Ishikawa (cell line): ENCODE data around the gene NPTX1.

Source experiments
- CREB1 ChIP-seq: IDR thresholded peaks from 2 replicates; pipeline ENCODE4 v1.6.1; 2012; ENCODE audit warnings: low read depth
- EP300 ChIP-seq: IDR thresholded peaks from 2 replicates; pipeline ENCODE4 v1.6.1; 2012; ENCODE audit warnings: borderline replicate concordance
- FOXM1 ChIP-seq: IDR thresholded peaks from 2 replicates; pipeline ENCODE4 v1.6.1; 2012; ENCODE audit warnings: low read depth, borderline replicate concordance
- TF ChIP-seq, protein P1 (sequence below): IDR thresholded peaks from 2 replicates; pipeline ENCODE4 v1.6.1; 2012; ENCODE audit warnings: low read depth, mild to moderate bottlenecking

DNA sequence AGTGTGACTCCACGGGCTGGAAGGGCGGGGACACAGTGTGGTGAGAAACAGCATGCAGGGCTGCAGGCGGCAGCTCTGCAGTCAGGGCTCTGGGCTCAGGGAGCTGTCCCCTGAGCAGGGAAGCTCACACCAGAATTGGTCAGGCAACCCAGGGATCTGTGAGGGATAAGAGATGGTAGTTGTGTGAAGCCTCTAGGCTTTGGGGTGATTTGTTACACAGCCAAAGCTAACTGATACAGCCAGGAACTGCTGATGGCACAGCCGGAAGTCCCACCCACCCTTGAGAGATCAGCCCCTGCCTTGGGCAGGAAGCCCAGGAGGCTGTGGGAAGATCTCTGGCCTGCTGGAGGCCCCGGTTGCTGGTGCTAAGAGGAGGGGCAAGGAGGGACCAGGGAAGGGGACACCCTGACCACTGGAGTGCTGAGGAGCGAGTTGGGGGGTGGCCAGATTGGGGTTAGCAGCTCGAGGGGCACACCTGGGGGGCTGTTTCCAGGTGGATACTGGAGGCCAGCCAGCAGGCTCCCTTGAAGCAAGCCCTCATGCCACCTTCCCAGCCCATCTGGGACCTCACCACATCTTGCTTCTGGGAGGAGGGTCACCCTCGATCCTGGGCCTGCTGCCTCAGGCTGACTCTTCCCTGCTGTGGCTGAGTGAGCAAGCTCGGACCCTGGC, 25.2 kb downstream of the NPTX1 start:
- TF ChIP-seq FOXM1 (no peak), EP300 (no peak), CREB1 (no peak)
- TF ChIP-seq, protein P1, sequence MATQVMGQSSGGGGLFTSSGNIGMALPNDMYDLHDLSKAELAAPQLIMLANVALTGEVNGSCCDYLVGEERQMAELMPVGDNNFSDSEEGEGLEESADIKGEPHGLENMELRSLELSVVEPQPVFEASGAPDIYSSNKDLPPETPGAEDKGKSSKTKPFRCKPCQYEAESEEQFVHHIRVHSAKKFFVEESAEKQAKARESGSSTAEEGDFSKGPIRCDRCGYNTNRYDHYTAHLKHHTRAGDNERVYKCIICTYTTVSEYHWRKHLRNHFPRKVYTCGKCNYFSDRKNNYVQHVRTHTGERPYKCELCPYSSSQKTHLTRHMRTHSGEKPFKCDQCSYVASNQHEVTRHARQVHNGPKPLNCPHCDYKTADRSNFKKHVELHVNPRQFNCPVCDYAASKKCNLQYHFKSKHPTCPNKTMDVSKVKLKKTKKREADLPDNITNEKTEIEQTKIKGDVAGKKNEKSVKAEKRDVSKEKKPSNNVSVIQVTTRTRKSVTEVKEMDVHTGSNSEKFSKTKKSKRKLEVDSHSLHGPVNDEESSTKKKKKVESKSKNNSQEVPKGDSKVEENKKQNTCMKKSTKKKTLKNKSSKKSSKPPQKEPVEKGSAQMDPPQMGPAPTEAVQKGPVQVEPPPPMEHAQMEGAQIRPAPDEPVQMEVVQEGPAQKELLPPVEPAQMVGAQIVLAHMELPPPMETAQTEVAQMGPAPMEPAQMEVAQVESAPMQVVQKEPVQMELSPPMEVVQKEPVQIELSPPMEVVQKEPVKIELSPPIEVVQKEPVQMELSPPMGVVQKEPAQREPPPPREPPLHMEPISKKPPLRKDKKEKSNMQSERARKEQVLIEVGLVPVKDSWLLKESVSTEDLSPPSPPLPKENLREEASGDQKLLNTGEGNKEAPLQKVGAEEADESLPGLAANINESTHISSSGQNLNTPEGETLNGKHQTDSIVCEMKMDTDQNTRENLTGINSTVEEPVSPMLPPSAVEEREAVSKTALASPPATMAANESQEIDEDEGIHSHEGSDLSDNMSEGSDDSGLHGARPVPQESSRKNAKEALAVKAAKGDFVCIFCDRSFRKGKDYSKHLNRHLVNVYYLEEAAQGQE: no peak
